ENCODE data around the gene TTC31. TPM values are rescaled to one million over a fixed set of nuclear protein-coding genes. Genes with fewer than 3 reads are reported as not detected.

TTC31 gene
- total RNA-seq, 1 donor from 2014 or later, result 49.1 TPM

Other genes starting within 250 kb of the TTC31 start
- 5.4 and 5.9 TPM in 2 replicates for gene SLC4A5, start 139.7 kb upstream of the TTC31 start, total RNA-seq
- 122 and 137 TPM in 2 replicates for gene DCTN1, start 102.8 kb upstream of the TTC31 start, total RNA-seq
- 3.9 and 5.5 TPM in 2 replicates for gene C2orf81, start 61.5 kb upstream of the TTC31 start, total RNA-seq
- gene WDR54, start 61.4 kb upstream of the TTC31 start, total RNA-seq, result 32.3 and 33.5 TPM in 2 replicates
- 8.3 and 11.6 TPM in 2 replicates for gene RTKN, start 41.1 kb upstream of the TTC31 start, total RNA-seq
- gene INO80B, start 28.0 kb upstream of the TTC31 start, total RNA-seq, result 47.9 and 51.3 TPM in 2 replicates
- 61.4 and 65.3 TPM in 2 replicates for gene WBP1, start 24.6 kb upstream of the TTC31 start, total RNA-seq
- 70.8 and 85.7 TPM in 2 replicates for gene MOGS, start 17.7 kb upstream of the TTC31 start, total RNA-seq
- gene MRPL53, start 10.4 kb upstream of the TTC31 start, total RNA-seq, result 86.9 and 98.8 TPM in 2 replicates
- 29.3 and 40.4 TPM in 2 replicates for gene CCDC142, start 83 bp upstream of the TTC31 start, total RNA-seq
- gene LBX2, start 16.5 kb downstream of the TTC31 start, total RNA-seq, result 0.69 and 1.2 TPM in 2 replicates
- 29.3 and 34.7 TPM in 2 replicates for gene PCGF1, start 24.6 kb downstream of the TTC31 start, total RNA-seq
- gene TLX2, start 31.4 kb downstream of the TTC31 start, total RNA-seq, result not detected in 2 replicates
- gene DQX1, start 43.1 kb downstream of the TTC31 start, total RNA-seq, result 0.51 and 0.73 TPM in 2 replicates
- gene AUP1, start 46.6 kb downstream of the TTC31 start, total RNA-seq, result 167 and 177 TPM in 2 replicates
- gene HTRA2, start 46.9 kb downstream of the TTC31 start, total RNA-seq, result 49.4 and 53.1 TPM in 2 replicates
- 1.4 and 2.3 TPM in 2 replicates for gene LOXL3, start 70.9 kb downstream of the TTC31 start, total RNA-seq
- 33.8 and 35.1 TPM in 2 replicates for gene DOK1, start 71.6 kb downstream of the TTC31 start, total RNA-seq
- gene M1AP, start 165.2 kb downstream of the TTC31 start, total RNA-seq, result not detected in 2 replicates
- 10.2 and 11.6 TPM in 2 replicates for gene SEMA4F, start 171.2 kb downstream of the TTC31 start, total RNA-seq

All from activated B cell treated with CpG ODN at 0.5 μM for 24 hours (primary cell).